Left colon (tissue), 2 donors: ENCODE results near the gene DSG1. TPM values are rescaled to one million over a fixed set of nuclear protein-coding genes. Genes with fewer than 3 reads are reported as not detected.
"Not testable (repeated sequence)": the region's sequence is repeated elsewhere in the genome, so short reads cannot be mapped to it uniquely, and the experiment has no call there.

Experiments
- ATAC-seq: fragments of 200-7000 bp; cut with Tn5 transposase; one replicate; pipeline ENCODE4 v1.9.1; 2020; ENCODE audit warnings: mild to moderate bottlenecking, moderate library complexity
- DNase-seq, 2 donors: peaks; one replicate each; pipeline ENCODE4 v3.0.0-alpha.2; 2020
- intact Hi-C, 2 donors: fragments of 100-400 bp; cut with DNase I in 1 of 2; cut with micrococcal nuclease in 1 of 2; formaldehyde crosslinking; loops; one replicate each; pipeline versions ENCODE4 v1.11.2 to v1.14.0; 2022; cut with DNase I, micrococcal nuclease
- total RNA-seq, 2 donors: library from RNA; stranded (reverse); fragmentation: NEBNext Ultra II Directional; extraction: Animal tissue kit (Norgen Biotek cat#: 25700); gene quantifications; one replicate each; pipeline ENCODE4 v1.2.1, GENCODE V29; 2021
- donor health status: DM: no; HTN: no; CAD: no.
- donor health status: DM: yes; HTN: yes; CAD: no.

The DSG1 gene
- total RNA-seq, 2 donors from 2014 or later: not detected

DNA sequence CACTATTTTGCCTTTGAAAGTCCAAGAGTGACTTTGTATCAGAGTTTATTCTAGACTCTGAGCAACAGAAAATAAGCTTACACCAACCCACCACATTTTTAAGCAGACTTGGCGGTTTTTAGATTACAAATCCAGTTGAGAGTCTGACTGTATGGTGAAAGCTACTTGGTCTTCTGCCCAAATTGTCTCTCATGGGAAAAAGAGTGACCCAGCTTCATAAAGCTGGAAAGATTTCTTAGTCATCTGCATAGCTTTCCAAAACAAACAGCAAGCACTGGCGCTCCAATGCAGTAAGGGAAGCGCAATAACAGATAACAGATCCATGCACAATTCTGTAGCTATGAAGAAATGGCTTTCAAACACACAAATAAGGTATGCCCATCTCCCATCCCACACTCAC, 7.1 kb downstream of the DSG1 start:
- ATAC-seq (no peak), DNase-seq (no peak)
- intact Hi-C loops: no loop called here

DNA sequence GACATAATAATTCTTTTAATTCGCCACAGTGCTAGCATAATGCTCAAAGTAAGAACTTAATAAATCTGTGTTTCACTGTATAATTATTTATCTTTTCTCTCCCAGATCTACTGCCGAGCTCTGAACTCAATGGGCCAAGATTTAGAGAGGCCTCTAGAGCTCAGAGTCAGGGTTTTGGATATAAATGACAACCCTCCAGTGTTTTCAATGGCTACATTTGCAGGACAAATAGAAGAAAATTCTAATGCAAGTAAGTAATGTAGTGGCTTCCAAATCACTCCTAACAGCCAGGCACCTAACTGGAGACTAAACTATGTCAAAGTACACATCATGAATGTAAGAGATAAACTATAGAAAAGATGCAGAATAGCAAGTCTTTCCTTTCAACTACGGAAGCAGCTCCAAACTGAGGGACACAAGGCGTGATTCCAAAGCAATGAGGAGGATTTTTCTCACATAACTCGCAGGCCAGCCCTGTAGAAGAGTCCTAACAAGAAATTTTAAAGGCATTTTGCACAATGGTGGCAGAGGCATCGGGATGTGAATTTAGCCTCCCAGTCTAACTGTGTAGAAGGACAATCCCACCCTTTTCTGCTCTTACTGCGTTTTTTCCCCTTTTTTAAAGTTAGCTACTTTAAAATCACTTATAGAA, 12.0 kb downstream of the DSG1 start:
- ATAC-seq: no peak
- intact Hi-C loops: no loop called here
- no peak for DNase-seq

DNA sequence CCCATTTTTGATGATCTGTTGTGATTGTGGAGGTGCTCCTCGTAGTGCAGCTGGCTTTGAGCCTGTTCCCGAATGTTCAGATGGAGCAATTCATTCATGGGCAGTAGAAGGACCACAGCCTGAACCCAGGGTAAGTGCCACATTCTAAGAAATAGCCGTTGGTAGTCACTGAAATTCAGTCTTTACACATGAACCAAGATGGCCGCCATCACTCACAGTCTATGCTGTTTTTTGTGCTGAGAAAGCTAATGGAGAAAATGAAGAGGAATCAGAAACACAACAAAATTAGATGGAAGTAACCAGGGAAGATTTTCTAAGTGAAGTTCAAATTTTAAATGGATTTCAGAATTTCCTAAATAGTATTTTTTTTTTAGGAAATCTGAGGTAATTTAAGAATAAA, 25.5 kb downstream of the DSG1 start:
- DNase-seq: no peak
- ATAC-seq: no peak
- intact Hi-C loops: no loop called here

DNA sequence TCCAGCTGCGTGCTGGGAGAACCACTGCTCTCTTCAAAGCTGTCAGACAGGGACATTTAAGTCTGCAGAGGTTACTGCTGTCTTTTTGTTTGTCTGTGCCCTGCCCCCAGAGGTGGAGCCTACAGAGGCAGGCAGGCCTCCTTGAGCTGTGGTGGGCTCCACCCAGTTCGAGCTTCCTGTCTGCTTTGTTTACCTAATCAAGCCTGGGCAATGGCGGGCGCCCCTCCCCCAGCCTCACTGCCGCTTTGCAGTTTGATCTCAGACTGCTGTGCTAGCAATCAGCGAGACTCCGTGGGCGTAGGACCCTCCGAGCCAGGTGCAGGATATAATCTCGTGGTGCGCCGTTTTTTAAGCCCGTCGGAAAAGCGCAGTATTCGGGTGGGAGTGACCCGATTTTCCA, 35.4 kb downstream of the DSG1 start:
- DNase-seq, ATAC-seq, intact Hi-C loops: not testable (repeated sequence)

DNA sequence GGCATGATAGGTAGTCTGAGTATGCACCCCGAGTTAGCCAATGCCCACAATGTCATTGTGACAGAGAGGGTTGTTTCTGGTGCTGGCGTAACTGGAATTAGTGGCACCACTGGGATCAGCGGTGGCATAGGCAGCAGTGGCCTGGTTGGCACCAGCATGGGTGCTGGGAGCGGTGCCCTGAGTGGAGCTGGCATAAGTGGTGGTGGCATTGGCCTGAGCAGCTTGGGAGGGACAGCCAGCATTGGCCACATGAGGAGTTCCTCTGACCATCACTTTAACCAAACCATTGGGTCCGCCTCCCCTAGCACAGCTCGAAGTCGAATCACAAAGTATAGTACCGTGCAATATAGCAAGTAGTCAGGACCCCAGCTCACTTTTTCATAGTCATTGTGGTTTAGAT, 37.0 kb downstream of the DSG1 start:
- ATAC-seq (no peak), DNase-seq (no peak)
- intact Hi-C loops: no loop called here

DNA sequence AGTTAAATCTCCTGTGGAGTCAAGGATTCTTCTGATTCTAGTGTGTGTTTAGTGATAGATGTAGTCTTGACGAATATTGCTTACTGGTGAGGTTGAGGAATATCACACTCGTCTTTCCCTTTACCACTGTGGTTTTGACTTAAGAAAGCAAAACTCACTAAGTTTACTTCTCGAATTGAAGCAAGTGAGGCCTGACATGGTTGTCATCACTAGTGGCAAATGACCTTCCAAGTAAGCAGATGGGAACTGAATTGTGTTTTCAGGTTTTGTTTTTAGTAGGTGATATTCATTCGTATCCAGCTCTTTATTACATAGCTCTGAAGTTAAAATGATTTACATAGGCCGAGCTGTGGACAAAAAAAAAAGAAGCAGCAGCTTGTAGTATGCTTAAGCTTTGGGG, 38.1 kb downstream of the DSG1 start:
- ATAC-seq (no peak), DNase-seq (no peak)
- intact Hi-C loops: no loop called here

DNA sequence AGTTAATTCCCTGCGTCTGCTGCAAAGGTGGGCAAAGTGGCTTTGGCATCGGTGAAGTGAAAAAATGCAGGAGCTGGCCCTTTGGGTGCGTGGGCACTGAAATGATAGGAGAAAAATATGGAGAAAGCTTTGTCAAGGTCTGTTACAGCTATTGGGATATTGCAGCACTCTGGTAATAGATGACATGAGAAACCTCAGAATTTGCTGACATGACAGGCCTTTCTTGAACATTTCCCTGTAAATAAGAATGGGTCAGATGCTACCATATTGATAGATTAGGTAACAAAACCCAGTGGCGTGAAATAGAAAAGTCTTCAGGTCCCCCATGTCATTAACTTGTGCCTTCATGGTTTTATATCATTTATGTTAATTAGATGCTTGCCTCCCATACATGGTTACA, 46.2 kb downstream of the DSG1 start:
- ATAC-seq (no peak), DNase-seq (no peak)
- intact Hi-C loops: no loop called here

DNA sequence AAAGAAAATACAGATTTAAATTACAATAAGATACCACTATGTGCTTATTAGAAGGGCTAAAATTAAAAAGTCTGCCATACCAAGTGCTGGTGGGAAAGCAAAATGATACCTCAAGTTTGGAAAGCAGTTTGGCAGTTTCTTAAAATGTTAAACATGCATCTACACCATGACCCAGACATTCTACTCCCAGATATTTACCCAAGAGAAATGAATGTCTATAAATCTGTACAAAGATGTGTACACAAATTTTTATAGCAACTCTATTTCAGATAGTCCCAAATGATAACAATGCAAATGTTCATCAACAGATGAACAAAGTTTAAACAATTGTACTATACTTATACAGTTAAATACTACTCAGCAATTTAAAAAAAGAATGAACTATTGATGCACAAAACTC, 51.5 kb downstream of the DSG1 start:
- DNase-seq: no peak
- ATAC-seq: peak; percentile 53
- intact Hi-C loops: no loop called here

DNA sequence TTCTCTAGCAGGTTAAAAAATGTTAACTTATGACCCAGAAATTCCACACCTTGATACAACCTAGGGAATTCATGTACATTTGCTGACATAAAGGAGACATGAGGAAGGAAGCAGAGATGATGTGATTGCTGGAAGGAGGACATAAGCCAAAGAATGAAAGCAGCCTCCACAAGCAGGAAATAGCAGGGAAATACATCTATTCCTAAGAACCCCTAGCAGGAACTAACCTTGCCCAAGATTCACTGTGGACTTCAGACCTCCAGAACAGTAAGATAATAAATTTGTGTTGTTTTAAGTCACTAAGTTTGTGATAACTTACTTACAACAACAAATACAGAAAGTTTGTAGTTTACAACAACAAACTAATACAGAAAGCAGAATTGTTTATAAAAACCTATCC, 54.0 kb downstream of the DSG1 start:
- intact Hi-C loops: no loop called here
- ATAC-seq (peak; percentile 81), DNase-seq (no peak)

DNA sequence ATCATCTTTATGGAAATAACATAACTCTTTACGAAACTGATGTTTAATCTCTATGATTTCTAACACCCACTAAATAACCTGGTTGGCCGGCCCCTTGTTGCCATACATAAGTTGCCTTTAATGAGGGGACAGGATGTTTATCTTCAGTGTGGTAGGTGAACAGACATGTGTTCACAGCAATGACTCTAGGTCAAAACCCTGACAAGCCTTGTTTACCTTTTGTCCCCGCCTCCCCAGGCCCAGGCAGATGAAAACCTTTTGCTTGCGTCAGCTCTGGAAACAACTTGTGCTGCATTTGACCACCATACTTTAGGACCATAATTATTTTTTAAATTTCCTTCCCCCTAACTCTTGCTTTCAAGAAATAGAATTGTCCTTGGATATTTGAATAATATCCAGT, 55.7 kb downstream of the DSG1 start:
- intact Hi-C loops: no loop called here
- DNase-seq (no peak), ATAC-seq (no peak)

DNA sequence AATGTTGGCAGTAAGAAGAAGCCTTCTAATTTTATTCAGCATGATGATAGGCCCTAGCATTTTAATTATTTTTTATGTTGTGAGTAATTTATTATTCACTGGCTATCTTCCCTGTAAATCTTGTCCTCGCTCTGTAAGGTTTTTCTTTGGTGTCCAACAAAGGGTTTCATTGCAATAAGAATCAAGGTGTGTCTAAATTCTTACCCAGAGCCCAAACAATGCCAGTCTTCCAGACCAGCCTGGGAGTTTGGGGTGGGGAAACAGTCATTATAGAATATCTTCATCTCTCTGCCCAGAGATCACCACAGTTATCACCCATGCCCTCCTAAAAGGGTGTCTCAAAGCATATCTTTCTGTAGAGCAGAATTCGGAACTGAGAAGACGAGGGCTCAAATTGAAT, 58.5 kb downstream of the DSG1 start, which contains the start of gene DSG4:
TSS of gene DSG4 (plus strand) at position 301 of the 400 bp plus-strand sequence. CDS start 135 bp downstream, outside the sequence.
- ATAC-seq (no peak), DNase-seq (no peak)
- intact Hi-C loops: no loop called here

DNA sequence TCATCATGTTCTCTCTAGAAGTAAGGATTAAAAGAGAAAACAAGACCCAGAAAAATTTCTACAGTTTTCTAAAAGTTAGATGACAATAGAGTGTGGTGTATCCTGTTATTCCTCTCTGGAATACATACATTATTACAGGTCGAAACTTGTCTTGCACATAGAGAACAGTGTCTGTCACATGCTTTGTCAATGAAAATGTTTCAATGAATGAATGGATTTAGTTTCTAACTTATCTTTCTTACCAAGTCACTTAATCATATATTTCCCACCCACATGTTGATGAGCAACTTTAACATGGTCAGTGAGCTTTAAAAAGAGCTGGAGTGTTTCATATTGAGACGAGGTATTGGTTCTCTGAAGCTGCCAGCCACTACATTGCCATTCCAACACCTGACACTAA, 63.0 kb downstream of the DSG1 start:
- no peak for ATAC-seq
- no peak for DNase-seq
- intact Hi-C loops: no loop called here

DNA sequence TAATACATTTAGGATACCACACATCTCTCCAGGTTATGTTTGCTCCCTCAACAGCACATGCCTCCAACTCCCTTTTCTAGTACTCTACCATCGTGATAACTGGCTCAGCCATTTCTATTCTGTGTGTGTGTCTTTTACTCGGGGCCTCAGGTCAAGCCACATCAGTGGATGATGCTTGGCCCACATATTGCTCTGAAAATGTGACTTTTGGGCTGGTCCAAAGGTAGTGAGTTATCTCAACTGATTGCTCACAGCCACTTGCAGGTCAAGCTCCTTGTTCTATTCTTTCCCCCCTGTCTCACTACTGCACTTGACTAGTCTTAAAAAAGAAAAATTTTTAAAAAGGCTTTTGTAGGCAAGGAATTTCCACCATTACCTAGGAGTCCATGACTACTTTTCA, 64.1 kb downstream of the DSG1 start:
- DNase-seq (no peak), ATAC-seq (no peak)
- intact Hi-C loops: no loop called here

DNA sequence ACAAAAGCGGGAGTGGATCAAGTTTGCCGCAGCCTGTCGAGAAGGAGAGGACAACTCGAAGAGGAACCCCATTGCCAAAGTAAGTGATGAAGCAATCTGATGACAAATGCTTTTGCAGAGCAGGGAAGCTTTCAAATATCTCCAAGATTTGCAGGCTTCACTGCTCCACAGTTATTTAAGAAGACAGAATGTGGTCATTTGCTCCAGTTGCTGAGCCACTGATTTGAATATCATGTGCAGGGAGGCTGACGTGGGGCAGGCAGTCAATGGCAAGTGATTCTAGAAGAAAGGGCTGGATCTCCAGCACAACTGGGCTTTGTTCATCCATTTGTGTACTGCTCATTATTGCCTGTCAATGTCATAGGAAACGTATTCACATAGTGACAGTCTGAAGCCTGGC, 68.8 kb downstream of the DSG1 start:
- no peak for DNase-seq
- intact Hi-C loops: no loop called here
- no peak for ATAC-seq

DNA sequence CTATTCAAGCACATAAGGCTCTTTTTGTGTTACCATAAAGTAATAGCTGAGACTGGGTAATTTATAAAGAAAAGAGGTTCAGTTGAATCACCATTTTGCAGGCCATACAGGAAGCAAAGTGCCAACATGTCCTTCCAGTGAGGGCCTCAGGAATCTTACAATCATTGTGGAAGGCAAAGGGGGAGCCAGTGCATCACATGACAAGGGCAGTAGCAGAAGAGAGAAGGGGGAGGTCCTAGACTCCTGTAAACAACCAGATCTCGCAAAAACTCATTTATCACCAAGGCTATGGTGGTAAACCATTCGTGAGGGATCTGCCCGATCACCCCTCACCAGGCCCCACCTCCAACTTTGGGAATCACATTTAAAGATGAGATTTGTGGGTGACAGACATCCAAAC, 75.3 kb downstream of the DSG1 start:
- DNase-seq (no peak), ATAC-seq (no peak)
- intact Hi-C loops: no loop called here

DNA sequence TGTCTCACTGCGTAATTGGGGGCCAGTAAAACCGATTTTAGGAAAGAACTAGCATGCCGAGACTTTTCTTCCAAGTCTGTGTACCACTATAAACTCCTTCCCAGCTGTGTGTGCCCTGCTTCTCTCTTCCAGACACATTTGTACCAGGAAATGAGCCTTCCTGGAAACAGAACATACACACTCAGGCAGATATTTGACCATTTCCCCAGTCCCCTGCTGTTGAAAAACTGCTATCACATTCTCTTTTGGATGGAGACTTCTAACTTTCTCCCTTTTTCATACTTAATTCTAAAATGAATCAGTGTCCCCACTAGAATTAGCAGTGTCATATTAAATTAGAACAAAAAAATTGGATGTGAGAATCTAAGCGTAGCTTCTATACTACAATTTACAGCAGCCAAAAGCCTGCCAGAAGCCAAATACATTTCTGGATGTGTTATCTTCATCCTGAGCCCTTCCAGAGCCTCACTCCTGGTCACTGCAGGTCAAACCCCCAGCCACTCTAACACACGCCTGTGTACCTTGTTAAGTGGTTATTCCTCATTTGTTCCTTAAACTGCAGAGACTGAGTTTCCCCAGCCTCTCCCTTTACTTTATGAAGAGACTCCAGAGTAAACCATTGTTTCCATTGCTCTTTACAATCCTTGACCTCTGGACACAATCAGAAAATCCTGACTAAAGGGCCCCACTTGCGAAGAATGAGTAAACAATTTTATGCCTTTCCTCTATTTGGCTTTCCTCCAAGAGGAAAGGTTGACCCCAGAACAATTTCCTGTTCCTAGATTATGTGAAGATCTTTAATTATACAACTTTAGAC, 79.0 kb downstream of the DSG1 start:
- intact Hi-C loops: no loop called here
- ATAC-seq: peak; percentile 78
- peak; percentile 28 to 39 for DNase-seq

DNA sequence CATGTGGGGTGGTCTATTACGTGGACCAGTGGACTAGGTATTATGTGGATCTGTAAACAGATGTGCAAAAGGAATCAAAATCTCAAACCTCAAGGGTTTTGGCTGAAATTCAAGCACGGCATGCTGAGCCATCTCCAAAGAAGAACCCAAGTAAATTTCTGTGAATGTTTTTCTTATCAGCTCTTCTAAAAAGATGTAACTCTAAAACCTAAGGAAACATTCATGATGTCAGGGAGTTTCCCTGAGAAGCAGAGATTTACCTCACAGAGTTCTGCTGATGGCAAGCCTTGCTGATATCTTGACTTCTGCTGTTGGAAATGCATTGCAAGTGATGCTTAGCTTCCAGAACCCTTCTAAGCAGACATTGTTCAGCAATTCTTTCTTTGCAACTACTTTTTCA, 80.2 kb downstream of the DSG1 start:
- DNase-seq (no peak), ATAC-seq (no peak)
- intact Hi-C loops: no loop called here

DNA sequence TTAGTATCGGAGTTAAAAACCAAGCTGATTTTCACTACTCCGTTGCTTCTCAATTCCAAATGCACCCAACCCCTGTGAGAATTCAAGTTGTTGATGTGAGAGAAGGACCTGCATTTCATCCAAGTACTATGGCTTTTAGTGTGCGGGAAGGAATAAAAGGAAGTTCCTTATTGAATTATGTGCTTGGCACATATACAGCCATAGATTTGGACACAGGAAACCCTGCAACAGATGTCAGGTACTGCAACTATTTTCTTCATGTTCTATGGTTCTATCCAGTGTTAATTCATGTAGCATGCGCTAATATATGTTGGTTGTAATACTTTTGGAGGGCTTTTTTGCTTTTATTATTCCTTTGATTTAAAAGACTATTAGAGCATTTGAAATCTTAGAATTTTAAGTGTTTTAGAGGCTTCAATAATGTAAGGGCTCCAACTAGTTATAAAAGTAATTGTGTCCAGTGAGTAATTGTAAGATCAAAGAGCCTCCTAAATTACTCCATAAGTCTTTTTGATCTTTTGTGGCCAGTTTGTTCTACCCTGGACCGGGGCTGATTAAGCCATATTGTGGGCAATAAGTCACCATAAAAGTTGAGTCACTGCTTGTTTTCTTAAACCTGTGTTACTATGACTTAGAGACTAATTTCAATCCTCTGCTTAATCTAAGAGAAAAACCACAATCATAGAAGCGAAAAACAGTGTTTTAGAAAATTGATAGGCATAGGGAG, 81.5 kb downstream of the DSG1 start:
- DNase-seq: no peak
- intact Hi-C loops: no loop called here
- peak; percentile 65 for ATAC-seq

DNA sequence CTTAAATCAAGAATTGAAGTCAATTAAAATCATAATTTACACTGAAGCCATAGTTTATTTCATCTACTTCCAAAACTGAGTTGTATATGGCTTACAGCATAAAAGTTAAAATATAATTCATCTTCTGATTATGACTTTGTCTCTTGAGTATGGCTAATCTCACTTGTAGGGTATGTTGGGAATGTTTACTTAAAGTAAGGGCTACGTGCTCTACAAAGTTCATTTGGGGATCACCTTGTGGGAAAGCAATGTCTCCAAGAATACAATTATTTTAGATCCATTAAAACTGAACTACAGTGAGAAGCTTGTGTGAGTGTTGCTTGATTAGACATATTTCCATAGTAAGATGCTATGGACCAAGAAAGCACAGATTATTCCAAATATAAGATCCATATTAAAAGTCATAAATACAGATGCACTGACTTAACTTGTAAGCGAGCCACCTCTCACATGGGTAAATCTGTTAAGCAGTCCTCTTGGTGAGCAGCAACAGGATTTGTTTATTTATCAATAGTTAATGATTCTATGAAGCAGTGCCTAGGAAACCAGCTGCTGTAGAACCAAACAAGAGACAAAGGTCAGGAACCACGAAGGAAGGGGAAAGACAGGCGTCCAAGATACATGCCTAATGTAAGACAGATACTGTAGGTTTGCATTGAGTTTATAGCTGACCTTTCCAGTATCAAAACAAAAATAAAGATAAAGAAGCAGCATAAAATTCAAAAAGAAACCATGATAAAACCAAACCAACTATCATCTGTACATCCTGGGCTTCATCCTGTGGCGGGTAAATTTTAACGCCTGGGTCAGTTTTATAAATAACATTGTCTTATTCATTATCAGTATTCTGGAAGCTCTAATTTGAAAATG, 83.4 kb downstream of the DSG1 start:
- DNase-seq (peak in 1 of 2 donors; percentile 26), ATAC-seq (peak; percentile 39)
- intact Hi-C loops: no loop called here
